Measurements from ENCODE around the gene IFNAR1.

IFNAR1 gene
- 67.7 to 259 (median 177) reads per million in 17 experiments for total RNA-seq

DNA sequence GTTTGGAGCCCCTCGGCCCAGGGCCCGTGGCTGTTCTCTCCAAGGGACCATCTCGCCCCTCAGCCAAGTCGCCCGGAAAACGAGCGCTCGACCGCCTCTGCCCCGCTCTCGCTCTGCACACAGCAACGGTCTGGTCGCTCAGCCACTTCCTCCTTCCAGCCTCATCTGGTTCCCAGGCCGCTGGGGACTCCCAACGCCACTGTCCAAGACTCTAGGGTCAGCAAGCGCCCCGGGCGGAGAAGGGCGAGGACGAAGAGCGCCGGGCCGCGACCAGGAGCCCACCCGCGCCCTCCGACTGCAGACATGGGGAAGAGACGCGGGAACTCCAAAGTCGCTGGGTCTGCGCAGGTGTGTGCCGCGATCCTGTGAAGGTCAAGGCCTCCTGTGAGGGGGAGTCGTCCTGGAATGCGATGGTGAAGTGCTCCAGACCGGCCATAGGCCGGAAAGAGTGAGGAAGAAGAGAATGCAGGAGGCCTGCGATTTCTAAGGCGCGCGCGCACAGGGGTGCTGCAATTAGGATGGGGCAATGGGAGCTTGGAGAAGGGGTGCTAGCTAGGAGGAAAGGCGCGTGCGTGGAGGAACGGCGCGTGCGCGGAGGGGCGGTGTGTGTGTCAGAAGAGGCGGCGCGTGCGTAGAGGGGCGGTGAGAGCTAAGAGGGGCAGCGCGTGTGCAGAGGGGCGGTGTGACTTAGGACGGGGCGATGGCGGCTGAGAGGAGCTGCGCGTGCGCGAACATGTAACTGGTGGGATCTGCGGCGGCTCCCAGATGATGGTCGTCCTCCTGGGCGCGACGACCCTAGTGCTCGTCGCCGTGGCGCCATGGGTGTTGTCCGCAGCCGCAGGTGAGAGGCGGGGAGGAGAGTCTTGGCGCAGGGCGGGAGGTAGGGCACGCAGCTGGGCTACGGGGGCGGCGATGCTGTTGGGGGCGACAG lies at the start of gene IFNAR1:
TSS of gene IFNAR1 (plus strand) at position 680 of the 931 bp plus-strand sequence. CDS start at position 766, 86 bp downstream.
- peak; percentile 99 to 100 (median 100) for DNase-seq

DNA sequence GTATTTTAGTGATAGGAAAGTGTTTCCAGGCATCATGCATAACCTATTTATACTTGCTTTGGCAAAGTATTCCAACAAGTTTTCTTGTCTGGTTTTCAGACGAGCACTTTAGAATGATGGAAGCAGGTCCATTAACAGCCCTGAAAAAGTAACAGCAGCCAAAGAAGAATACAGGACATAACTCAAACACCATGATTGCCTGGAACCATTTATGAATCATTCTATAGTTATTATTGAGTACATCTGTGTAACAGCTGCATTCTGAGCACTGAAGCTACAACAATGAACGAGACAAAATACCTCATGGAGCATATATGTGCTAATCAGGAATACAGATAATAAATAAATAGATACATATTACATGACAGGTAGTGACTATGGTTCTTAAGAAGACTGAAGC lies 46.0 kb upstream of the IFNAR1 start:
- no peak for DNase-seq

DNA sequence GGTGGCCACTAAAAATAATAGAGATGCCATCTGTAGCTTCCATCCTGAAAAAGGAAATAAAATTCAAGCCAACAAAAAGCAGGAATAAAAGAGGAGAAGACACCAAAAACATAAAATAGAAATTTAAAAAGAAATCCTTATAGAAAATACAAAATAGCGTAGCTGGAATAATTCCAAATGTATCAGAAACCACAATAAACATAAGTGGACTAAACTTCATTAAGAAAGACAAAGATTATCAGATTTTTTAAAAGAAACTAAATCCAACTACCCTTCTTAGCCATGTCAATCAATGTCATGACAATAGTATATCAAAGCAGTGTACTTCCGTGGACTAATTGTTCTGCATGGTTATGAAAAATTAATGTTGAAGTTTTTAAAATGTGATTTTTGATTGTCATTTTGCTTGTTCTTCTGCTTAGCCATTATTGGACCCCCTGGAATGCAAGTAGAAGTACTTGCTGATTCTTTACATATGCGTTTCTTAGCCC lies 45.4 kb upstream of the IFNAR1 start:
- no peak for DNase-seq

DNA sequence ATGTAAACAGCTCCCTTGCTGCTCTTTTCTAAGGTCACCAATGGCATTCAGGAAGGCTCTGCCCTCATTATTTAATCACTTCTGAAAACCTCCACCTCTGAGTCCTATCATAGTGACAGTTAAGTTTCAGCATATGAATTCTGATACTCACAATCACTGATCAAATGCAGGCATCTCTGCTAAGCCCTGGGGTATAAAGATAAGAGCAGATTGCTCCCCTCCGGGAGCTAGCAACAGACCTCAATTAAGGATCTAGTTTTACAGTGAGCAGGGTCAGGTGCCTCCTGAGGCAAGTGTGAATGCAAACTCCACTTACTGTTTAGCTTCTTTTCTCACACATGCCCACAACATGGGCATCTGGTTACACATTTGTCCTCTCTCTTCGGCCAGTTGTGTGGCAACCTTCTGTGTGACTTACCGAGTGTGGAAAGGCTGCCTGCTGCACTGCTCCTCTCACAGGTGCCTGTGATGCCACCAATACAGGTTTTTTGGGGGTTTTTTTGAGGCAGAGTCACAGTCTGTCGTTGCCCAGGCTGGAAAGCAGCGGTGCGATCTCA lies 43.6 kb upstream of the IFNAR1 start:
- DNase-seq: no peak

DNA sequence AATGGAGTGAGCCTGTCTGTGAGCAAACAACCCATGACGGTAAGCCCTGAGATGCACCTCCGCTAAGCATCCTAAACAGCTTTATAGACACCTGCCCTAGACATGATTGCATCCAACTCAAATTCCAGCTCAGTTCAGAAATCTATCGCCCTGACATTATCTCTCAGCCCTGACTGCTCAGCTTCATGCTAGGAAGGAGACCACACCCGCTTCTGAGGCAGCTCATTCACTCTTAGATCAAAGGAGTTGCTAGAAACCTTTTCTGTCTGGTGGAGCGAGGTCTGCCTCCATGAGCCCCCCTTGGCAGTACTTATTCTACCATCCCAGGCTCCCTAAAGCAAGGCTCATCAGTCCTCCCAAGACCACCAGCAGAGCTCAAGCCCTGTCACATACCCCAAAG lies 41.6 kb upstream of the IFNAR1 start:
- no peak for DNase-seq

DNA sequence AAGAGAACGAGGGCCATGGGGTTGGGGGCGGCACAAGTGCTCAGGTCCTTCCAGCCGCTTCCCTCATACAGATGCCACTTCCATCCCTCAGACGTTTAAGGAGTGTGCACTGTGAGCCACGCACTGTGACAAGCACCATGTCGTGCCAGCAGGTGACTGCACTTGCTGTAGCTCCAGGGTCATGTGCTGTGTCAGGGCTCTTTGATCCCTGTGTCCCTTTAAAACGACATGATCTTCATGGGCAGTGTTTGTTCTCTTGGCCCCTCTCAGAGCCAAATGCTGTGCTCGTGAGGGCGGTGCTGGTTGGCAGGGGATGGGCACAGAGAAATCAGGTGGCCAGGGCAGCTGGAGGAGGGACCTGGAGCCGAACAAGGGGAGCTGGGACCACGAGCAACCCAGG lies 38.7 kb upstream of the IFNAR1 start:
- no peak for DNase-seq

DNA sequence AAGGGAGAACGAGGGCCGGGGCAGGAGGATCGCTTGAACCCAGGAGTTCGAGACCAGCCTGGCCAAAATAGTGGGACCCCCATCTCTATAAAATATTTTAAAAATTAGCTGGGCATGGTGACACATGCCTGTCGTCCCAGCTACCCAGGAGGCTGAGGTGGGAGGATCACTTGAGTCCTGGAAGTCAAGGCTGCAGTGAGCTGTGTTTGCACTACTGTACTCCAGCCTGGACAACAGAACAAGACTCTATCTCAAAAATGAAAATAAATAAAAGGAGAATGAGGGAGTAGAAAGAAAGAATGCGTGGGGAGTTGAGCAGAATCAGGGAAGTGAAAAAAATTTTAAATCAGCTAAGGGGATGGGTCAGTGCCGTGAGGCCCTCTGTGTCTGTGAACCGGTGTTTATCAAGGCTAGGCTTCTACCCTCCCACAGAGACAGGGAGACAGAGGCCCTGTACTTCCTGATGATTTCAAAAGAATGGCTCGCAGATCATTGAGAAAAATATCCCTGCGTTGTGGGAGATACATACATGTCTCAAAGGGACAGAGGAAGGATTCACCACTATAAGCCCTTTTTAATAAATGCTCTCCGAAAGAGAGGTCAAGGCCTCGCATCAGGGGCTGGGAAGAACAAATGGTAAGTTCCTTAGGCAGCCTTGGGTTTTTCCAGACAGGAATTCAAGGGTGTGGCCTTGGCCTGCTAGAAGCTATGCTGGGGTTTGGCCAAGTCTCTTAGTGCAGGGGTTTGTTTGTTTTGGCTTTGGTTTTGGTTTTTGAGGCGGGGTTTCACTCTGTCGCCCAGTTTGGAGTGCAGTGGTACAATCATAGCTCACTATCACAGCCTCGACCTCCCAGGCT lies 37.9 kb upstream of the IFNAR1 start:
- peak in 1 of 4 experiments; percentile 15 for DNase-seq

DNA sequence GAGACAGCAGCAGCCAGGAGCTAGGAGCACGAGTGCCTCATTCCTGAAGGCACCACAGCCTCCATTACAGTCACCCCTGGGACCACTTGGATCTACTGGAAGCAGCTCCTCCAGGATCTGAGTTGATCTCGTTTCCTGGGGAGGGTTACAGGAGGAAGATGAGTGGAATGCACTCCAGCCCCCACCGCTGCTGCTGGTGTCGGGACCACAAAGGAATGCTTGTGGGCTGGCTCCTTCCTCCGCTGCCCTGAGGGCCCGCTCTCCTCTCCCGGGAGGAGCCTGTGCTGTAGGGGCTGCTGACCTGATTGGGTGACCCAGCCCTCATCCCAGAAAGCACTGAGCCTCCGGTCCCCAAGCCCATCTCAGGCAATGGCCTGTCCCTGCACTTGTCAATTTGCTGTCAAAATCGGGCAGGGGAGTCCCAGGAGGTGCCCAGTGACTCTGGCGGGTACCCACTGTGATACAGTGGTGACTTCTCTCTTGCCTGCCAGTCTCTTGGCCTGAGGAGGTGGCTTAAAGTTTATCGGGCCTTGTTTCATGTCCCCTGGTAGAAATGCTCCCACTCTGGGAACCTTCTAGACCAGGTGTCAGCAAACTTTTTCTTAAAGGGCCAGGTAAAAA lies 35.5 kb upstream of the IFNAR1 start:
- DNase-seq: no peak

DNA sequence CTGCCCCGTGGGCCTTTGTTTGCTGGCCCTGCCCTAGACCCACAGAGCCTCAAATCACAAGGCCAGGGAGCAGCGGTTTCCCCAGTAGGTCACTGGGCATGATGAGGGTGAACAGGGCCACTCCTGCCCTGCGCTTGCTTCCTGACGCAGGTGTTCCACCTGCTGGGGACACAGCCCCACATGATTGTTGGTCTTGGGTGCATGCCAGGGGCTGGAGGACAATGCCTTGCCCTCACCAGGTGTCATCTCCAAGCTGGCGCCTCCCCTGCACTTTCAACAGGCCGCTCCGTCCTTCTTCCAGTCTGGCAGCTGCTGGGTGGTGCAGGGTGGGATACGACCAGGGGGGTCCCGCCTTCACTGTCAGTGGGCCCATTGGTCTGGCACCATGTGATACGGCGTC lies 34.3 kb upstream of the IFNAR1 start:
- no peak for DNase-seq

GRCh38 chr21:33291686-33292085 lies 33.1 kb upstream of the IFNAR1 start:
- DNase-seq: no peak

GRCh38 chr21:33292724-33293123 lies 32.0 kb upstream of the IFNAR1 start:
- no peak for DNase-seq

DNA sequence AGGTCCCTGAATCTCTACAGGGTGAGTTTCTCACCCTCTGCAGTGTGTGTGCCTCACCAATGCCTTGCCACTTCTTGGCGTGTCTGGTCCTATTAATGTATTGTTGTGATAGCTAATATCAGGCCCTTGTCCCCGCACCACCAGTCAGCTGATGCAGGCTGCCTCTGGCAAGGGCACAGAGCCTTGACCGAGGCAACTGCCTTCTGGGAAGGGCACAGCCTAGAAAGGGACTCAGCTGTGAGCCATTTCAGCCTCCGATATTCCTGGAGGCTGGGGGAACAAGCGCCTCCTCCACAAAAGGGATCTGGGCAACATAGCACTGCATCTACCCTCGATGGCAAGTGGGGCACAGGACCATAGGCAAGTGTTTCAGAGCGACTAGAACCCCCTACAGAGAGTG lies 31.6 kb upstream of the IFNAR1 start:
- DNase-seq: no peak

DNA sequence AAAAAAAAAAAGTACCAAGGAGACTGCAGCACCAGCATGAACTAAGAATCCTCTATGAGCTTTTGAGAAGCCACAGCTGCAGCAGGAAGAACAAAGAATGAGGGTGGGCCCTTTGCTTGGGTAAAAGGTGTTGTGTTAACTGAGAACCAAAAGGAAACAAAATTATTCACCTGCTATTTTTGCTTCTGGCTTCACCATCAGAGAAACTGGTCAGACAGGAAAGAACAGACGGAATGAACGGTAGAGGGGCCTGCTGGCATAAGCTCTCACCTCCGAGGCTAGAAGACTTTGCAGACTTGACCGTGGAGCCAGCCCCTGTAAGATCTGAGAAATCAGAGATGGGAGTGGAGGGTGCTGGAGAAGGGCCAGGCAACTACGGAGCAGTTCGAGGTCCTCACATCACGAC lies 31.0 kb upstream of the IFNAR1 start:
- DNase-seq: no peak

- no peak for DNase-seq
Observed at GRCh38 chr21:33296156-33296555, 28.6 kb upstream of the IFNAR1 start.

DNA sequence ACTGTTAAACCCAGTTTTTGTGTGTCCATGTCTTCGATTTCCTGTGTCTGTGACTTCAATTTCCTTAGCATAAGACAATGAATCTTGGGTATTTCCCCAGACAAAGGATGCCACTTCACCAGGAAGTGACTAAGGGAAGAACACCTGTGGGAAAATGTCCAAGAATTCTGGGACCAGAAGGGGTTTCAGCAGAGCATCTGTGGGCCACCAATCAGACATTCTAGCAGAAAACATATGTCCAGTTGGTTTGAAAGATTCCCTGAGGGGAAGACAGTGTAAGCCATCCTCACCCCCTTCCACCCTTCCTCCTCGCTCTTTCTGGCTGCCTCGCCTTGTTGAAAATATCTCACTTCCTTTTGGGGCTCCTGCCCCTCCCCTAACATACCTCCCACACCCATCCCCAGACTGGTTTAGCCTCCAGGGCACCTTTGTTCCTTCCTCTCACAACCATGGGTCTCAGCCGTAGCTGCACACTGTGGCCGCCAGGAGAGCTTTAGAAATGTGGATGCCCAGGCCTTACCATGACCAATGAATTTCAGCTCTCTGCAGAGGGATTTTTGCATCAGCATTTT lies 25.5 kb upstream of the IFNAR1 start:
- DNase-seq: peak; percentile 71 to 85 (median 84)

DNA sequence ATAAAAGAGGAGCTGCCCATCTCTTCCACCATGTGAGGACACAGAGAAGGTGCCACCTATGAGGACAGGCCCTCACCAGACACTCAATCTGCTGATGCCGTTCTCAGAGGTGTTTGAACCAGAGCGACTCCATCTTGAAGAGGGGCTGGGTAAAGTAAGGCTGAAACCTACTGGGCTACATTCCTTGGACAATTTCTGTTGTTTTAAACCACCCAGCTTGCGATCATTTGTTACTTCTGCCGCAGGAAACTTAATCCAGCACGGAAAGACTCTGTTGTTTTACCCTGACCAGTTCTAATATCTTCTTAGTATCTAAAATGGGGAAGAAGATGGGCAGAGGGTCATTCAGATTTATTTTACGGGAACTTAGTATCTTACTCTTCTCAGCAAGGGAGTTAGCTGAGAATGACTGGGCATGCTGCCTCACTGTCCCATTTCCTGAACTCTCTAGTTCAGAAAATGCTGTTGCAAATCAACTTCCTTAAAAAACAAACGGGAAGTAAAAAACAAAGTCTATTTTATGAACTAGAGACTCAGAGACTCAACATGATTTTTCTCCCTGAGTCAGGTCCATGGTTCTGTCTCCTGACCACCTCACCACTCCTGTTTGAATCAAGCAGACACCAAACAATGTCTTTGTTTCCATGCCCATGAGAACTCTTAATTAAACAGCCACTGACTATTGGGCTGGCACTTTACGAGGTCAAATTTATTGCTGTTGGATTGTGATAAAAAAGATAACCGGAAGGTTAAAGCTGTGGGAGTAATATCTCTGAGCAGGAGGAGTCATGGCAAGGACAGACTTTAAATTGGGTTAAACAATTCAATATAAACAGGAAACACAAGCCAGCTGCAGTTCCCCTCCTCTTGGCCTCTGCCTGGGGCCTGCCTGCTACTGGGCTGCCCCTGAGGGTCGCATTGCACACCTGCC lies 23.8 kb upstream of the IFNAR1 start:
- peak; percentile 83 to 98 (median 90) for DNase-seq

DNA sequence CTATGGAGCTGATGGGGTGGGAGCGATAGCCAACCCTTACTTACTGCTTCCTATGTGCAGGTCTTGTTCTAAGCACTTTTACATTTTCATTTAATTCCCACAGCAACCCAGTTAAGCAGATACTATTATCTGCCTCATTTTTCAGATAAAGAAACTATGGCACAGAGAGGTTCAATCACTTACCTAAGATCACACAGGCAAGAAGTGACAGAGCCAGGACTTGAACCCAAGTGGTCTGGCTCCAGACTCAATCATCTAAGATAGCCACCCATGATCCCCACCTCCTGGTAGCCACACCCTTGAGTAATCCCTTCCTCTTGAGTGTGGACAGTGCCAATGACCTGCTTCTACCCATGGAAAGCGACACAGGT lies 23.2 kb upstream of the IFNAR1 start:
- no peak for DNase-seq

- peak; percentile 69 to 88 (median 83) for DNase-seq
Observed at GRCh38 chr21:33302055-33302454, 22.7 kb upstream of the IFNAR1 start.

GRCh38 chr21:33302796-33303195 lies 22.0 kb upstream of the IFNAR1 start:
- DNase-seq: no peak

GRCh38 chr21:33305344-33305671 lies 19.5 kb upstream of the IFNAR1 start:
- DNase-seq: no peak

DNA sequence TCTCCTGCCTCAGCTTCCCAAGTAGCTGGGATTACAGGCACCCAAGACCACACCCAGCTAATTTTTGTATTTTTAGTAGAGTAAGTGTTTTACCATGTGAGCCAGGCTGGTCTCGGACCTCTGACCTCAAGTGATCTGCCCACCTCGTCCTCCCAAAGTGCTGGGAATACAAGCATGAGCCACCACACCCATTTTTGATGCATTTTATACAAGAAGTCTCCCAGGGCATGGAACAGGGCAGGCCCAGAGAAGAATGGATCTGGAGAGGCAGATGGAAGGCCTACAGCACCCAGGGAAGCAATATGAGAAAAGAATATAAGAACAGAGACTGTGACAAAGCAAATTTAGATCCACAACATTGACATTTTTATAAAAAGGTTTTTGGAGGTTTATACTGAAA lies 18.8 kb upstream of the IFNAR1 start:
- no peak for DNase-seq

All from suppressor macrophage (primary cell).